A549 (cell line): ENCODE measurements around the gene MRPL47. TPM values are rescaled to one million over a fixed set of nuclear protein-coding genes. Genes with fewer than 3 reads are reported as not detected.

ENCODE experiments used
- ATAC-seq, 2 experiments: fragments of 200-7000 bp in 1 of 2; fragments of >200 bp in 1 of 2; cut with Nextera tagmentation in 1 of 2; cut with Tn5 transposase in 1 of 2; 3 replicates each; pipeline versions ENCODE4 v1.8.0 to v1.9.1; 2018 to 2020; ENCODE audit warnings: mild to moderate bottlenecking in 1 of 2, moderate library complexity in 1 of 2
- CTCF ChIA-PET: fragments of 300-600 bp; sonication (Branson Sonifier 250); formaldehyde crosslinking; extraction: SDS; loops from one replicate; lab custom pipeline; 2021; ENCODE audit warnings: antibody characterized with exemption, inconsistent platforms; lab: Yijun Ruan, JAX
- POLR2A ChIA-PET: fragments of 350-600 bp; formaldehyde crosslinking; extraction: SDS; loops from one replicate; lab custom pipeline; 2021; ENCODE audit warnings: antibody characterized with exemption, inconsistent platforms; lab: Yijun Ruan, JAX
- DNase-seq, 2 experiments: peaks; one replicate each; pipeline versions ENCODE4 v3.0.0 to v3.0.0-alpha.2; 2011 to 2016; ENCODE audit warnings: low read depth in 1 of 2, low spot score in 1 of 2
- FAIRE-seq: peaks from 2 replicates; lab custom pipeline; 2011; peaks lifted over from hg19 to GRCh38; lab: Jason Lieb, UNC
- H3K27ac ChIP-seq, 2 experiments: fragments of >200 bp; sonication (Bioruptor Twin); formaldehyde crosslinking; 3 replicates each; pipeline ENCODE4 v1.5.1; 2016 to 2017
- H3K4me1 ChIP-seq: fragments of >200 bp; sonication (Bioruptor Twin); formaldehyde crosslinking; 3 replicates; pipeline ENCODE4 v1.6.1; 2016
- H3K4me2 ChIP-seq: fragments of >200 bp; sonication (Bioruptor Twin); formaldehyde crosslinking; 3 replicates; pipeline ENCODE4 v1.6.1; 2016
- H3K4me3 ChIP-seq: fragments of >200 bp; sonication (Bioruptor Twin); formaldehyde crosslinking; 3 replicates; pipeline ENCODE4 v1.5.1; 2016
- H3K9me3 ChIP-seq: fragments of >200 bp; sonication (Bioruptor Twin); formaldehyde crosslinking; 3 replicates; pipeline ENCODE4 v1.6.1; 2016
- BHLHE40 ChIP-seq: IDR thresholded peaks from 2 replicates; pipeline ENCODE4 v1.6.1; 2012; ENCODE audit warnings: low read depth, low read length, inconsistent platforms
- EHMT2 ChIP-seq: fragments of 200-600 bp; sonication (generic); IDR thresholded peaks from 2 replicates; pipeline ENCODE4 v1.6.1; 2016; ENCODE audit warnings: antibody characterized with exemption, low read depth, mild to moderate bottlenecking, moderate library complexity
- FOSL2 ChIP-seq, 2 experiments: fragments of 450-650 bp in 1 of 2; fragments of >200 bp in 1 of 2; sonication (Bioruptor Twin) in 1 of 2; formaldehyde crosslinking; IDR thresholded peaks; 2 replicates each; pipeline versions ENCODE4 v1.5.0 to v1.6.1; 2016 to 2020; ENCODE audit warnings: mild to moderate bottlenecking in 1 of 2, moderate library complexity in 1 of 2
- FOXS1 ChIP-seq: fragments of 250-450 bp; sonication (Bioruptor Pico); IDR thresholded peaks from 2 replicates; pipeline ENCODE4 v1.5.0; 2020; ENCODE audit warnings: mild to moderate bottlenecking, moderate library complexity
- HOXA7 ChIP-seq: fragments of 250-450 bp; sonication (Bioruptor Pico); IDR thresholded peaks from 2 replicates; pipeline ENCODE4 v1.5.0; 2020; ENCODE audit warnings: mild to moderate bottlenecking, moderate library complexity
- KDM5A ChIP-seq: fragments of 200-600 bp; sonication (generic); IDR thresholded peaks from 2 replicates; pipeline ENCODE4 v1.6.1; 2016; ENCODE audit warnings: antibody characterized with exemption, mild to moderate bottlenecking
- MAFK ChIP-seq: fragments of 450-650 bp; IDR thresholded peaks from 2 replicates; pipeline ENCODE4 v1.6.1; 2014; ENCODE audit not compliant: partially characterized antibody
- MAZ ChIP-seq: fragments of 150-350 bp; IDR thresholded peaks from 2 replicates; pipeline ENCODE4 v1.6.1; 2014; ENCODE audit warnings: antibody characterized with exemption, low read depth, low read length, borderline replicate concordance
- NPAS2 ChIP-seq: fragments of 250-450 bp; sonication (Bioruptor Pico); IDR thresholded peaks from 2 replicates; pipeline ENCODE4 v1.8.0; 2022; ENCODE audit warnings: mild to moderate bottlenecking, moderate library complexity, borderline replicate concordance
- NR3C1 ChIP-seq: fragments of >200 bp; sonication (Bioruptor Twin); formaldehyde crosslinking; IDR thresholded peaks from 3 replicates; pipeline ENCODE4 v1.6.1; 2017
- PHF8 ChIP-seq: fragments of 200-600 bp; sonication (generic); IDR thresholded peaks from 2 replicates; pipeline ENCODE4 v1.6.1; 2016; ENCODE audit warnings: low read depth, mild to moderate bottlenecking, antibody characterized with exemption, moderate library complexity, borderline replicate concordance
- RAD21 ChIP-seq, 2 experiments: fragments of >200 bp in 1 of 2; sonication (Bioruptor Twin) in 1 of 2; formaldehyde crosslinking in 1 of 2; IDR thresholded peaks in 1 of 2; conservative IDR thresholded peaks in 1 of 2; 2 replicates in 1 of 2; 3 replicates in 1 of 2; pipeline ENCODE4 v1.6.1; 2012 to 2018; ENCODE audit warnings: inconsistent platforms in 1 of 2
- SREBF2 ChIP-seq: fragments of 450-650 bp; IDR thresholded peaks from 2 replicates; pipeline ENCODE4 v1.6.1; 2014; ENCODE audit warnings: mild to moderate bottlenecking, moderate library complexity
- ZSCAN20 ChIP-seq: fragments of 250-450 bp; sonication (Bioruptor Pico); IDR thresholded peaks from 2 replicates; pipeline ENCODE4 v1.8.0; 2022; ENCODE audit warnings: mild to moderate bottlenecking, moderate library complexity
- WGBS: methylation state at CpG from one replicate; pipeline ENCODE4 v1.1.6; 2017; ENCODE audit errors: missing lambda C conversion rate; 5-methylcytosine and 5-hydroxymethylcytosine counted together
- polyA plus RNA-seq, 4 experiments: library from polyadenylated mRNA; depleted of rRNA in 3 of 4; stranded (reverse); fragments of >200 nt; fragmentation: RNase III in 1 of 4; extraction: RNeasy Plus Mini Kit Qiagen cat#74134 plus additional on column Dnase treatment in 1 of 4; gene quantifications; 2 replicates in 3 of 4; 3 replicates in 1 of 4; pipeline ENCODE4 v1.2.3, GENCODE V29; 2011 to 2017
- TF ChIP-seq, protein P1 (sequence below): fragments of 450-650 bp; IDR thresholded peaks from 2 replicates; pipeline ENCODE4 v1.6.1; 2014; ENCODE audit warnings: antibody characterized with exemption
- TF ChIP-seq, protein P2 (sequence below): fragments of 250-450 bp; sonication (Bioruptor Pico); IDR thresholded peaks from 2 replicates; pipeline ENCODE4 v1.5.0; 2020; ENCODE audit warnings: low read depth, mild to moderate bottlenecking, moderate library complexity
- TF ChIP-seq, protein P3 (sequence below): fragments of 200-600 bp; sonication (generic); IDR thresholded peaks from 2 replicates; pipeline ENCODE4 v1.6.1; 2016; ENCODE audit warnings: antibody characterized with exemption, mild to moderate bottlenecking, moderate library complexity
- TF ChIP-seq, protein P4 (sequence below): fragments of >200 bp; sonication (Bioruptor Twin); formaldehyde crosslinking; IDR thresholded peaks from 2 replicates; pipeline ENCODE4 v1.6.1; 2016
- TF ChIP-seq, protein P5 (sequence below): fragments of >200 bp; sonication (Bioruptor Twin); formaldehyde crosslinking; IDR thresholded peaks from 3 replicates; pipeline ENCODE4 v1.6.1; 2016
- TF ChIP-seq, protein P6 (sequence below): fragments of >200 bp; sonication (Bioruptor Twin); formaldehyde crosslinking; IDR thresholded peaks from 3 replicates; pipeline ENCODE4 v1.5.1; 2016
- TF ChIP-seq, protein P7 (sequence below): fragments of 150-350 bp; IDR thresholded peaks from 2 replicates; pipeline ENCODE4 v1.6.1; 2014; ENCODE audit warnings: low read depth, mild to moderate bottlenecking, low read length

MRPL47 gene
- polyA plus RNA-seq, 2 of the 4 experiments (the other 2 are of a cell fraction): 49.2 to 79.8 TPM

DNA sequence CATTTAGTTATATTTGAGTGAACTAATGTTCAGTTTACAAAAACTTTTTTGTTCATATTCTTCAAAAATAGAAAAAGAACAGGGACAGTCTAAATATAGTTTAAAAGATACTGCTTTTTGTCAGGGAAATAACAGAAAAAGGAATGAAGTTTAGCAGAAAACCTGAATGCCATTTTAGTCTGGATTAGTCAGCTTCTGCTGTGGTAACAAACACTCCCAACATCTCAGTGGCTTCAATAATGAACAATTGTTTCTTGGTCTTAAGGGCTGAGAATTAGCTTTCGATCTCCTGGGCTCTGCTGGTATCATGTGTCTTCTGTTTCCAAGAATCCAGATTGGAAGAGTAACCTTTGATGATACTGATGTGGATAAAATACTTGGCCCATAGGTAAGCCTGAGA, 36.0 kb upstream of the MRPL47 start:
- FAIRE-seq: no peak
- ATAC-seq: no peak
- POLR2A ChIA-PET: no interaction called here
- no peaks in the 10 kb centered on the region for H3K9me3 ChIP-seq
- H3K27ac ChIP-seq: no peak overlapping the region
- TF ChIP-seq, protein P1, sequence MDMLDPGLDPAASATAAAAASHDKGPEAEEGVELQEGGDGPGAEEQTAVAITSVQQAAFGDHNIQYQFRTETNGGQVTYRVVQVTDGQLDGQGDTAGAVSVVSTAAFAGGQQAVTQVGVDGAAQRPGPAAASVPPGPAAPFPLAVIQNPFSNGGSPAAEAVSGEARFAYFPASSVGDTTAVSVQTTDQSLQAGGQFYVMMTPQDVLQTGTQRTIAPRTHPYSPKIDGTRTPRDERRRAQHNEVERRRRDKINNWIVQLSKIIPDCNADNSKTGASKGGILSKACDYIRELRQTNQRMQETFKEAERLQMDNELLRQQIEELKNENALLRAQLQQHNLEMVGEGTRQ: no peak
- TF ChIP-seq NPAS2 (CRISPR knock-in tag) (no peak), FOXS1 (CRISPR knock-in tag) (no peak), RAD21 (conservative IDR thresholded peaks at IDR 0.05 in 1 of 2, IDR thresholded peaks at IDR 0.05 in 1 of 2) (no peak), BHLHE40 (no peak), EHMT2 (no peak), ZSCAN20 (no peak), MAFK (no peak), NR3C1 (no peak), KDM5A (no peak), FOSL2 (IDR thresholded peaks at IDR 0.05) (no peak), FOSL2 (CRISPR knock-in tag; IDR thresholded peaks at IDR 0.05) (no peak)
- TF ChIP-seq, protein P2, sequence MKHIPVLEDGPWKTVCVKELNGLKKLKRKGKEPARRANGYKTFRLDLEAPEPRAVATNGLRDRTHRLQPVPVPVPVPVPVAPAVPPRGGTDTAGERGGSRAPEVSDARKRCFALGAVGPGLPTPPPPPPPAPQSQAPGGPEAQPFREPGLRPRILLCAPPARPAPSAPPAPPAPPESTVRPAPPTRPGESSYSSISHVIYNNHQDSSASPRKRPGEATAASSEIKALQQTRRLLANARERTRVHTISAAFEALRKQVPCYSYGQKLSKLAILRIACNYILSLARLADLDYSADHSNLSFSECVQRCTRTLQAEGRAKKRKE (CRISPR knock-in tag): no peak
- TF ChIP-seq, protein P3, sequence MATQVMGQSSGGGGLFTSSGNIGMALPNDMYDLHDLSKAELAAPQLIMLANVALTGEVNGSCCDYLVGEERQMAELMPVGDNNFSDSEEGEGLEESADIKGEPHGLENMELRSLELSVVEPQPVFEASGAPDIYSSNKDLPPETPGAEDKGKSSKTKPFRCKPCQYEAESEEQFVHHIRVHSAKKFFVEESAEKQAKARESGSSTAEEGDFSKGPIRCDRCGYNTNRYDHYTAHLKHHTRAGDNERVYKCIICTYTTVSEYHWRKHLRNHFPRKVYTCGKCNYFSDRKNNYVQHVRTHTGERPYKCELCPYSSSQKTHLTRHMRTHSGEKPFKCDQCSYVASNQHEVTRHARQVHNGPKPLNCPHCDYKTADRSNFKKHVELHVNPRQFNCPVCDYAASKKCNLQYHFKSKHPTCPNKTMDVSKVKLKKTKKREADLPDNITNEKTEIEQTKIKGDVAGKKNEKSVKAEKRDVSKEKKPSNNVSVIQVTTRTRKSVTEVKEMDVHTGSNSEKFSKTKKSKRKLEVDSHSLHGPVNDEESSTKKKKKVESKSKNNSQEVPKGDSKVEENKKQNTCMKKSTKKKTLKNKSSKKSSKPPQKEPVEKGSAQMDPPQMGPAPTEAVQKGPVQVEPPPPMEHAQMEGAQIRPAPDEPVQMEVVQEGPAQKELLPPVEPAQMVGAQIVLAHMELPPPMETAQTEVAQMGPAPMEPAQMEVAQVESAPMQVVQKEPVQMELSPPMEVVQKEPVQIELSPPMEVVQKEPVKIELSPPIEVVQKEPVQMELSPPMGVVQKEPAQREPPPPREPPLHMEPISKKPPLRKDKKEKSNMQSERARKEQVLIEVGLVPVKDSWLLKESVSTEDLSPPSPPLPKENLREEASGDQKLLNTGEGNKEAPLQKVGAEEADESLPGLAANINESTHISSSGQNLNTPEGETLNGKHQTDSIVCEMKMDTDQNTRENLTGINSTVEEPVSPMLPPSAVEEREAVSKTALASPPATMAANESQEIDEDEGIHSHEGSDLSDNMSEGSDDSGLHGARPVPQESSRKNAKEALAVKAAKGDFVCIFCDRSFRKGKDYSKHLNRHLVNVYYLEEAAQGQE: no peak
- DNase-seq: no peak
- CTCF ChIA-PET: no interaction called here
- WGBS: 87% methylated on average over 1 of the region's 1 CpG
- no peak overlapping the region for H3K4me2 ChIP-seq
- H3K4me1 ChIP-seq: peaks cover 12% of the 10 kb centered on the region
- H3K4me3 ChIP-seq: no peak overlapping the region

DNA sequence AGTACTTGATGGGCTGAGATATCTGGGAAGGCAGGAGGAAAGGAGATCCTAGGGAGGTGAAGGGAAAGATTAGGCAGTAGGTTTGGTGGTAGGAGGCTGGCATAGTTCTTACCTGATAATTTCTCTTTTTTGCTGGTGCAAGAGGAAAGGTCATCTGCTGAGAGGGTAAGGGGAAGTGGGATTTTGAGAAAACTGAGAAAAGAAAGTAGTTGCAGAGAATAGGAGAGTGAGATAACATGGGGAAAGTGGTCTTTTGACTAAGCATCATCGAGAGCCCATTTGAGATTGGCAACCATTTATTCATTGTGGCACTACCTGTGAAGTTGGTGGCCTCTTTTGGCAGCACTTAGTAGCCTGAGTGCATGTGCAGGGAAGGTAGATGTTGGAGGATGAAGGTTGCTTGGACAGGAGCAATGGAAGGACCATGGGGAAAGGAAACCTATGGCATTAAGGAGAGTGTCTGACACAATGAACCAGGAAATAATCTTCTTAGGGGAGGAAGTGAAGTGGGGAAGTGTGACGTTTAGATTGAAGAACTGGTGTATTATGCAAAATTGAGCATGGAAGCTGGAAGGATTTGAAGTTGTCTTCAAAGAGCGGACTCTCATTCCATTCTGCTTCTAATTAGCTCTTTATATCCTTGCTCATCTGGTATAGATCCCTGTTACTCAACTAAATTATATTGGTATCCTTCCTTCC, 26.5 kb upstream of the MRPL47 start:
- Histone ChIP-seq H3K9me3 (no peaks in the 10 kb centered on the region), H3K4me2 (no peak overlapping the region), H3K27ac (no peak overlapping the region), H3K4me1 (no peaks in the 10 kb centered on the region), H3K4me3 (no peak overlapping the region)
- FAIRE-seq: no peak
- ATAC-seq: no peak
- DNase-seq: no peak
- ChIA-PET CTCF (interaction anchor here (0.5 to 3.4 kb wide), 2 partner anchors 19 to 128 kb away, joined by 3 to 14 read pairs; no protein-coding TSS in a partner anchor), POLR2A (no interaction called here)
- 85% methylated on average over 3 of the region's 3 CpGs for WGBS
- TF ChIP-seq MAZ (no peak), SREBF2 (no peak), NPAS2 (CRISPR knock-in tag) (no peak), HOXA7 (CRISPR knock-in tag) (no peak), ZSCAN20 (no peak), BHLHE40 (no peak), PHF8 (no peak)
- TF ChIP-seq, protein P4, sequence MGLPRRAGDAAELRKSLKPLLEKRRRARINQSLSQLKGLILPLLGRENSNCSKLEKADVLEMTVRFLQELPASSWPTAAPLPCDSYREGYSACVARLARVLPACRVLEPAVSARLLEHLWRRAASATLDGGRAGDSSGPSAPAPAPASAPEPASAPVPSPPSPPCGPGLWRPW: no peak
- TF ChIP-seq, protein P5, sequence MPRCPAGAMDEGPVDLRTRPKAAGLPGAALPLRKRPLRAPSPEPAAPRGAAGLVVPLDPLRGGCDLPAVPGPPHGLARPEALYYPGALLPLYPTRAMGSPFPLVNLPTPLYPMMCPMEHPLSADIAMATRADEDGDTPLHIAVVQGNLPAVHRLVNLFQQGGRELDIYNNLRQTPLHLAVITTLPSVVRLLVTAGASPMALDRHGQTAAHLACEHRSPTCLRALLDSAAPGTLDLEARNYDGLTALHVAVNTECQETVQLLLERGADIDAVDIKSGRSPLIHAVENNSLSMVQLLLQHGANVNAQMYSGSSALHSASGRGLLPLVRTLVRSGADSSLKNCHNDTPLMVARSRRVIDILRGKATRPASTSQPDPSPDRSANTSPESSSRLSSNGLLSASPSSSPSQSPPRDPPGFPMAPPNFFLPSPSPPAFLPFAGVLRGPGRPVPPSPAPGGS: no peak
- TF ChIP-seq, protein P6, sequence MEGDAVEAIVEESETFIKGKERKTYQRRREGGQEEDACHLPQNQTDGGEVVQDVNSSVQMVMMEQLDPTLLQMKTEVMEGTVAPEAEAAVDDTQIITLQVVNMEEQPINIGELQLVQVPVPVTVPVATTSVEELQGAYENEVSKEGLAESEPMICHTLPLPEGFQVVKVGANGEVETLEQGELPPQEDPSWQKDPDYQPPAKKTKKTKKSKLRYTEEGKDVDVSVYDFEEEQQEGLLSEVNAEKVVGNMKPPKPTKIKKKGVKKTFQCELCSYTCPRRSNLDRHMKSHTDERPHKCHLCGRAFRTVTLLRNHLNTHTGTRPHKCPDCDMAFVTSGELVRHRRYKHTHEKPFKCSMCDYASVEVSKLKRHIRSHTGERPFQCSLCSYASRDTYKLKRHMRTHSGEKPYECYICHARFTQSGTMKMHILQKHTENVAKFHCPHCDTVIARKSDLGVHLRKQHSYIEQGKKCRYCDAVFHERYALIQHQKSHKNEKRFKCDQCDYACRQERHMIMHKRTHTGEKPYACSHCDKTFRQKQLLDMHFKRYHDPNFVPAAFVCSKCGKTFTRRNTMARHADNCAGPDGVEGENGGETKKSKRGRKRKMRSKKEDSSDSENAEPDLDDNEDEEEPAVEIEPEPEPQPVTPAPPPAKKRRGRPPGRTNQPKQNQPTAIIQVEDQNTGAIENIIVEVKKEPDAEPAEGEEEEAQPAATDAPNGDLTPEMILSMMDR: no peak
- TF ChIP-seq, protein P7, sequence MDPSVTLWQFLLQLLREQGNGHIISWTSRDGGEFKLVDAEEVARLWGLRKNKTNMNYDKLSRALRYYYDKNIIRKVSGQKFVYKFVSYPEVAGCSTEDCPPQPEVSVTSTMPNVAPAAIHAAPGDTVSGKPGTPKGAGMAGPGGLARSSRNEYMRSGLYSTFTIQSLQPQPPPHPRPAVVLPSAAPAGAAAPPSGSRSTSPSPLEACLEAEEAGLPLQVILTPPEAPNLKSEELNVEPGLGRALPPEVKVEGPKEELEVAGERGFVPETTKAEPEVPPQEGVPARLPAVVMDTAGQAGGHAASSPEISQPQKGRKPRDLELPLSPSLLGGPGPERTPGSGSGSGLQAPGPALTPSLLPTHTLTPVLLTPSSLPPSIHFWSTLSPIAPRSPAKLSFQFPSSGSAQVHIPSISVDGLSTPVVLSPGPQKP: no peak
